ENCODE data around the gene RABIF.

DNA sequence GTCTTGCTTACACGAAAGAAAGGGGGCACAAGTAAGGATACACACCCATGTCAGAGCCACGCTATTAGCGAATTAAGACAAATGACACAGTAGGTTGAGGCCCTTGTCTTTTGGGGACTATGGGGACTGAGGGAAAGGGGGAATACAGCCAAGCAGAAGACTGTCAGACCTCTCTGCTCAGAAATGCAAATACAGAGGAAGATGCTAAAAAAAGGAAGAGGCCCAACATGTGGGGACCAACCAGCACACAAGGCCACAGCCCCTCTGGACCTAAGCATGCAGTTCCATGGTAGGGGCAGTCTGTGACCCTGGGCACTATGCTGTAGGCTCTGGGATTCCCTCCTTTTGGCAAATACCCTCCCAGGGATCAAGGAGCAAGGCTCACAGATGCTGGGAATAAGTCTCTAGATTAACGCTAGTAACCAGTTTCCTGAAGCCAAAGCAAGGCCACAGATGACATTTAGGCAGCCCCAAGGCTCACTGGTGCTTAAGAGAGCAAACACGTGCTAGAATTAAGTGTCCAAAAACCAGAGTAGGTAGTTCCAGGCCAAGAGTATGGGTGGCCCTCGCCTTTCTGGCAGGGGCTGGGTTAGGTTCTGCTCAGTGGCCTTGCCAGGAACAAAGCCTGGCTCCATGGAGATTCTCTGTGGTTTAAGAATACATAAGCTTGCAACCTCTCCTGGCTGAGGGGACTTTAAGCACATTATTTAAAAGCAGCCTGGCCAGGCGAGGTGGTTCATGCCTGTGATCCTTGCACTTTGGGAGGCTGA, 38.2 kb downstream of the RABIF start:
- TF ChIP-seq POLR2A (IDR thresholded peaks at IDR 0.05): no peak
- TF ChIP-seq, protein P1, sequence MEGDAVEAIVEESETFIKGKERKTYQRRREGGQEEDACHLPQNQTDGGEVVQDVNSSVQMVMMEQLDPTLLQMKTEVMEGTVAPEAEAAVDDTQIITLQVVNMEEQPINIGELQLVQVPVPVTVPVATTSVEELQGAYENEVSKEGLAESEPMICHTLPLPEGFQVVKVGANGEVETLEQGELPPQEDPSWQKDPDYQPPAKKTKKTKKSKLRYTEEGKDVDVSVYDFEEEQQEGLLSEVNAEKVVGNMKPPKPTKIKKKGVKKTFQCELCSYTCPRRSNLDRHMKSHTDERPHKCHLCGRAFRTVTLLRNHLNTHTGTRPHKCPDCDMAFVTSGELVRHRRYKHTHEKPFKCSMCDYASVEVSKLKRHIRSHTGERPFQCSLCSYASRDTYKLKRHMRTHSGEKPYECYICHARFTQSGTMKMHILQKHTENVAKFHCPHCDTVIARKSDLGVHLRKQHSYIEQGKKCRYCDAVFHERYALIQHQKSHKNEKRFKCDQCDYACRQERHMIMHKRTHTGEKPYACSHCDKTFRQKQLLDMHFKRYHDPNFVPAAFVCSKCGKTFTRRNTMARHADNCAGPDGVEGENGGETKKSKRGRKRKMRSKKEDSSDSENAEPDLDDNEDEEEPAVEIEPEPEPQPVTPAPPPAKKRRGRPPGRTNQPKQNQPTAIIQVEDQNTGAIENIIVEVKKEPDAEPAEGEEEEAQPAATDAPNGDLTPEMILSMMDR (IDR thresholded peaks at IDR 0.05): no peak
